C4-2B (cell line): ENCODE measurements around the gene KLHL17.
"Not testable (repeated sequence)": the region's sequence is repeated elsewhere in the genome, so short reads cannot be mapped to it uniquely, and the experiment has no call there.

ENCODE experiments used
- CTCF ChIP-seq: fragments of 450-650 bp; conservative IDR thresholded peaks from 2 replicates; pipeline ENCODE4 v1.5.1; 2017; ENCODE audit warnings: mild to moderate bottlenecking
- ZFX ChIP-seq: fragments of 450-650 bp; IDR thresholded peaks from 2 replicates; pipeline ENCODE4 v1.6.1; 2017

- TF ChIP-seq CTCF, ZFX: not testable (repeated sequence)
Measured at GRCh38 chr1:976791-977190, 16.4 kb downstream of the KLHL17 start.
